HUES6 (cell line): ENCODE data around the gene EGLN3.

ENCODE experiments used
- H3K27ac ChIP-seq: 2 replicates; pipeline ENCODE4 v1.7.0; 2013; ENCODE audit warnings: low read depth, mild to moderate bottlenecking, low read length, inconsistent platforms
- H3K27me3 ChIP-seq: 2 replicates; pipeline ENCODE4 v1.6.1; 2013; ENCODE audit warnings: low read length; ENCODE audit not compliant: control insufficient read depth, insufficient read depth
- H3K36me3 ChIP-seq: 2 replicates; pipeline ENCODE4 v1.6.1; 2013; ENCODE audit warnings: low read length; ENCODE audit not compliant: control insufficient read depth, insufficient read depth
- H3K4me1 ChIP-seq: 2 replicates; pipeline ENCODE4 v1.6.1; 2013; ENCODE audit warnings: low read length; ENCODE audit not compliant: control insufficient read depth, insufficient read depth
- H3K4me3 ChIP-seq: 2 replicates; pipeline ENCODE4 v1.5.1; 2013; ENCODE audit warnings: low read depth, low read length
- H3K9ac ChIP-seq: one replicate; pipeline ENCODE4 v1.6.1; 2013; ENCODE audit warnings: mild to moderate bottlenecking, low read length
- H3K9me3 ChIP-seq: 2 replicates; pipeline ENCODE4 v1.6.1; 2013; ENCODE audit warnings: low read depth, low read length; ENCODE audit not compliant: control insufficient read depth, insufficient read depth

EGLN3 gene

GRCh38 chr14:33950320-33951182 lies at the start of gene EGLN3:
Gene EGLN3, minus strand, starts transcription at chr14:33951074. Its CDS starts 322 bp downstream, at chr14:33950752.
- Histone ChIP-seq H3K36me3 (peaks cover 3% of the 10 kb centered on the region; the same call in 1 of the 2 replicates), H3K9ac (peak within 1 kb of the TSS; percentile 83), H3K27ac (peak within 1 kb of the TSS; percentile 88), H3K9me3 (no peaks in the 10 kb centered on the region), H3K4me3 (peak within 1 kb of the TSS; percentile 84), H3K27me3 (peaks cover 17% of the 10 kb centered on the region), H3K4me1 (peaks cover 29% of the 10 kb centered on the region)

DNA sequence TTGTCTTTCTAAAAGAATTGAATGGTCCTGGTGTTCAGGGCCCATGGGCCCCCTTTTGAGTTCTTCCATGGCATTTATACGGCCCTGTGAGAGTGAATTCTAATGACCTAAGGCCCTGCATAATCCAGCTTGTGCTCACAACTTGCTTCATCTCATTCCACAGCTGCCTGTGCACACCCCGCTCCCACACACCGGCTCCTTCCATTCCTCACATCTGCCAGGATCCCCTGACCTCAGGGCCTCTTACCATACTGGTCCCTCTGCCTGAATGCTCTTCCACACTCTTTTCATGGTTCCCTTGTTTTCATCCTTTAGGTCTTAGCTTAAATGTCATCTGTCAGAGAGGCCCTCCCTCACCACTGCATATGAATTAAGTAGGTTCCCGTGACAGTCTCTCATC lies 49.5 kb upstream of the EGLN3 start:
- no peak overlapping the region for H3K4me3 ChIP-seq
- no peak overlapping the region for H3K27ac ChIP-seq
- H3K9me3 ChIP-seq: no peaks in the 10 kb centered on the region
- no peak overlapping the region for H3K9ac ChIP-seq
- no peaks in the 10 kb centered on the region for H3K4me1 ChIP-seq
- H3K27me3 ChIP-seq: no peaks in the 10 kb centered on the region
- no peaks in the 10 kb centered on the region for H3K36me3 ChIP-seq

GRCh38 chr14:33999771-34000291 lies 49.0 kb upstream of the EGLN3 start:
- H3K4me1 ChIP-seq: no peaks in the 10 kb centered on the region
- no peaks in the 10 kb centered on the region for H3K36me3 ChIP-seq
- no peaks in the 10 kb centered on the region for H3K9me3 ChIP-seq
- no peak overlapping the region for H3K27ac ChIP-seq
- no peak overlapping the region for H3K4me3 ChIP-seq
- H3K9ac ChIP-seq: no peak overlapping the region
- H3K27me3 ChIP-seq: no peaks in the 10 kb centered on the region

DNA sequence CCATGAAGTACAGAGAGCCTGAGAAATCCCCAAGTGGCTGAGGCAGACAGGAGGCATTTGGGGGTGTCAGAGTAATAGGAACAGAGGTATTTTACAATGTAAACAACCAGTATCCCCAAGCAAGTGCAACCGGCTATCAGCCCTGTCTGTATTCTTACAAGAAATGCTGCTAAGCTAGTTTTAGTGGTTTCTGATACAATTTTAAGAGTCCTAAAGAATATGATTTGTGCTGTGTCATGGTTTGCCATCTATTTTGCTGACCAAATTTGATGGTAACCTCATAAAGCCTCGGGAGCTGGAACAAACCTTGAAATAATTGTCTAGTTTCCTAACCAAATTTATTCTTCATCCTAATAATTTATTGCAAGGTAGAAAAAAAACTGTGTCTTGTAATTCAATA lies 46.7 kb upstream of the EGLN3 start:
- no peaks in the 10 kb centered on the region for H3K4me1 ChIP-seq
- no peak overlapping the region for H3K27ac ChIP-seq
- no peaks in the 10 kb centered on the region for H3K36me3 ChIP-seq
- no peaks in the 10 kb centered on the region for H3K27me3 ChIP-seq
- H3K9me3 ChIP-seq: no peaks in the 10 kb centered on the region
- no peak overlapping the region for H3K4me3 ChIP-seq
- H3K9ac ChIP-seq: no peak overlapping the region

GRCh38 chr14:33996462-33996861 lies 45.6 kb upstream of the EGLN3 start:
- Histone ChIP-seq H3K9ac (no peak overlapping the region), H3K27me3 (no peaks in the 10 kb centered on the region), H3K4me1 (no peaks in the 10 kb centered on the region), H3K4me3 (no peak overlapping the region), H3K36me3 (no peaks in the 10 kb centered on the region), H3K9me3 (no peaks in the 10 kb centered on the region), H3K27ac (no peak overlapping the region)

GRCh38 chr14:33993246-33993645 lies 42.4 kb upstream of the EGLN3 start:
- no peaks in the 10 kb centered on the region for H3K9me3 ChIP-seq
- H3K27me3 ChIP-seq: no peaks in the 10 kb centered on the region
- H3K9ac ChIP-seq: no peak overlapping the region
- peaks cover 8% of the 10 kb centered on the region; the same call in 1 of the 2 replicates for H3K4me1 ChIP-seq
- H3K4me3 ChIP-seq: no peak overlapping the region
- H3K27ac ChIP-seq: no peak overlapping the region
- H3K36me3 ChIP-seq: no peaks in the 10 kb centered on the region

GRCh38 chr14:33992274-33993007 lies 41.6 kb upstream of the EGLN3 start:
- Histone ChIP-seq H3K27ac (no peak overlapping the region), H3K4me3 (no peak overlapping the region), H3K4me1 (peaks cover 8% of the 10 kb centered on the region; the same call in 1 of the 2 replicates), H3K9ac (no peak overlapping the region), H3K27me3 (no peaks in the 10 kb centered on the region), H3K36me3 (no peaks in the 10 kb centered on the region), H3K9me3 (no peaks in the 10 kb centered on the region)

DNA sequence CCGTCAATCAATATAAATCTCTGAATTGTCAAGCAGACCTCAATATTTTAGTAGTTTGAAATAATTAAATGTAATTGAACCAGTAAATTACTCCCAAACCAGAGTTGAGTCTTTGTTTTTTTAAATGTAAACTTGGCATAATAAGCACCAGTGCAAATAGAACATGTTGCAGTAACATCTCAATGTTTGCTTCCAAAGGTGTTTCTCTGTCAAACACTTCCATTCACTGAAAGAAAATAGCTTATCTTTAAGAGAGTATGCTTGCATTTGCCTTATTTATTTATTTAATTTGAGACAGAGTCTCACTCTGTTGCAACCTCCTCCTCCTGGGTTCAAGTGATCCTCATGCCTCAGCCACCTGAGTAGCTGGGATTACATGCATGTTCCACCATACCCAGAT lies 39.9 kb upstream of the EGLN3 start:
- Histone ChIP-seq H3K27me3 (no peaks in the 10 kb centered on the region), H3K4me1 (peaks cover 8% of the 10 kb centered on the region; the same call in 1 of the 2 replicates), H3K4me3 (no peak overlapping the region), H3K36me3 (no peaks in the 10 kb centered on the region), H3K9ac (no peak overlapping the region), H3K27ac (no peak overlapping the region), H3K9me3 (0 out of 2 replicates have a peak, but pooled peaks cover 4% of the 10 kb centered on the region)

GRCh38 chr14:33987565-33988080 lies 36.7 kb upstream of the EGLN3 start:
- no peak overlapping the region for H3K9ac ChIP-seq
- H3K4me1 ChIP-seq: peaks cover 8% of the 10 kb centered on the region; the same call in 1 of the 2 replicates
- H3K36me3 ChIP-seq: no peaks in the 10 kb centered on the region
- no peaks in the 10 kb centered on the region for H3K27me3 ChIP-seq
- no peak overlapping the region for H3K4me3 ChIP-seq
- H3K9me3 ChIP-seq: peaks cover 17% of the 10 kb centered on the region
- H3K27ac ChIP-seq: no peak overlapping the region

DNA sequence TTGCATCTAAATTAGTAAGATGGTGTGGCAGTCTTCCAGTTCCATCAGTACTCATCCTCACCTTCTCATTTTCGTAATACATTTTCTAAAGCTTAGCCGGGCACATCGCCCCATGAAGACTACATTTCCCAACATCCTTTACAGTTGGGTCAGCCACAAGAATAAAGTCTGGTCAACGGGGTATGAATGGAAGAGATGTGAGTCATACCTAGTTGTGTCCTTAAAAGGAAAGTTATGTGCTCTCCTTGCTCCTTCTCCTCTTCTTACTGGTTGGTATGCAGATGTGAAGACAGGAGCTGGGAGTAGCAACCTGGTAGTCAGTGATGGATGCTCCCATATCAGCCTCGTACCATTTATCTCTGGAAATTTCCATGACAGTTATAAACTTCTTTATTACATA lies 35.9 kb upstream of the EGLN3 start:
- no peak overlapping the region for H3K27ac ChIP-seq

More for the DNA sequence above, 35.9 kb upstream of the EGLN3 start:
- Histone ChIP-seq H3K9ac (no peak overlapping the region), H3K9me3 (peaks cover 17% of the 10 kb centered on the region), H3K4me3 (no peak overlapping the region), H3K4me1 (peaks cover 8% of the 10 kb centered on the region; the same call in 1 of the 2 replicates), H3K27me3 (no peaks in the 10 kb centered on the region), H3K36me3 (no peaks in the 10 kb centered on the region)
